ENCODE results near the gene MRPL41. TPM values are rescaled to one million over a fixed set of nuclear protein-coding genes. Genes with fewer than 3 reads are reported as not detected.

Gene MRPL41
- total and polyA plus RNA-seq, 2 of the 13 experiments (the other 11 are each of a cell fraction or from before 2014, with no cell fraction given): 20.9 to 54.0 TPM

DNA sequence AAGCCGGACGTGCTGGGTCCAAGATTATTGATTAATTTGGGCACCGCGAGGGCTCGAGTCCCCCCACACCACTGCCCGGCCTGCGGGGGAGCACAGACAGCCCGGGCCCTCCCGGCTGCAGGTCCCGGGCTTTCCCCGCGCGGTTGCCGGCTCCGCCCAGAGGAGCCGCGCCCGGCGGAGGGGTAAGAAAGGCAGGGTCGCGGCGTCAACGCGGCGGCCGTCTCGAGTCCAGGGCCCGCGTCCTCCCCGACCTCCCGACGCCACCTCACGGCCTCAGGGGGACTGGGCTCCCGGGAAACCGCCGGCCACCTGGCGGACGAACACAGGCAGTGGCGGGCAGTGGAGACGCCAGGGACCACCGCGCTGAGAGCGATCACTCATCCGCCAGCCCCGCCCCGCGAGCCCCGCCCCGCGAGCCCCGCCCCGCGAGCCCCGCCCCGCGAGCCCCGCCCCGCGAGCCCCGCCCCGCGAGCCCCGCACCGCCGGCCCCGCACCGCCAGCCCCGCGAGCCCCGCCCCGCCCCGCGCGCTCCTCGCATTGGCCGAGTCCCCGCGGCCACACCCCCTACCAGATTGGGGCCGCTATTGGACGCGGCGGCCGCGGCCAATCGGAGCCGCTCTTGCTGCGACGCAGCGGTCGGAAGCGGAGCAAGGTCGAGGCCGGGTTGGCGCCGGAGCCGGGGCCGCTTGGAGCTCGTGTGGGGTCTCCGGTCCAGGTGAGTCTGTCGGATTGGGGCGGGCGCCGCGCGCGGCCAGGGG, at the start of gene MRPL41 (continued):
- TF ChIP-seq PRDM10 (CRISPR knock-in tag; IDR thresholded peaks at IDR 0.05; ENCODE audit: low read depth) (no peak), GABPB1 (CRISPR knock-in tag; IDR thresholded peaks at IDR 0.05) (peak; percentile 75; the same call in 1 of the 2 replicates), ZNF790 (CRISPR knock-in tag; IDR thresholded peaks at IDR 0.05; ENCODE audit: borderline replicate concordance) (no peak), PITX1 (CRISPR knock-in tag; IDR thresholded peaks at IDR 0.05) (no peak), ZNF639 (CRISPR knock-in tag; conservative IDR thresholded peaks at IDR 0.05) (no peak), HDAC6 (IDR thresholded peaks at IDR 0.05; ENCODE audit: low read depth, low read length) (no peak), ZNF318 (CRISPR knock-in tag; IDR thresholded peaks at IDR 0.05) (no peak), CREBL2 (CRISPR knock-in tag; IDR thresholded peaks at IDR 0.05; ENCODE audit: borderline replicate concordance) (no peak), ZMYM3 (CRISPR knock-in tag; IDR thresholded peaks at IDR 0.05) (no peak), FOXA3 (CRISPR knock-in tag; IDR thresholded peaks at IDR 0.05) (no peak), NFATC3 (CRISPR knock-in tag; IDR thresholded peaks at IDR 0.05) (no peak)
- TF ChIP-seq, protein P1, sequence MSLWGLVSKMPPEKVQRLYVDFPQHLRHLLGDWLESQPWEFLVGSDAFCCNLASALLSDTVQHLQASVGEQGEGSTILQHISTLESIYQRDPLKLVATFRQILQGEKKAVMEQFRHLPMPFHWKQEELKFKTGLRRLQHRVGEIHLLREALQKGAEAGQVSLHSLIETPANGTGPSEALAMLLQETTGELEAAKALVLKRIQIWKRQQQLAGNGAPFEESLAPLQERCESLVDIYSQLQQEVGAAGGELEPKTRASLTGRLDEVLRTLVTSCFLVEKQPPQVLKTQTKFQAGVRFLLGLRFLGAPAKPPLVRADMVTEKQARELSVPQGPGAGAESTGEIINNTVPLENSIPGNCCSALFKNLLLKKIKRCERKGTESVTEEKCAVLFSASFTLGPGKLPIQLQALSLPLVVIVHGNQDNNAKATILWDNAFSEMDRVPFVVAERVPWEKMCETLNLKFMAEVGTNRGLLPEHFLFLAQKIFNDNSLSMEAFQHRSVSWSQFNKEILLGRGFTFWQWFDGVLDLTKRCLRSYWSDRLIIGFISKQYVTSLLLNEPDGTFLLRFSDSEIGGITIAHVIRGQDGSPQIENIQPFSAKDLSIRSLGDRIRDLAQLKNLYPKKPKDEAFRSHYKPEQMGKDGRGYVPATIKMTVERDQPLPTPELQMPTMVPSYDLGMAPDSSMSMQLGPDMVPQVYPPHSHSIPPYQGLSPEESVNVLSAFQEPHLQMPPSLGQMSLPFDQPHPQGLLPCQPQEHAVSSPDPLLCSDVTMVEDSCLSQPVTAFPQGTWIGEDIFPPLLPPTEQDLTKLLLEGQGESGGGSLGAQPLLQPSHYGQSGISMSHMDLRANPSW (CRISPR knock-in tag; IDR thresholded peaks at IDR 0.05; ENCODE audit: borderline replicate concordance): no peak

All from HepG2 (cell line).